ENCODE data around the gene RAD51B.
"Not testable (repeated sequence)": the region's sequence is repeated elsewhere in the genome, so short reads cannot be mapped to it uniquely, and the experiment has no call there.

RAD51B gene

DNA sequence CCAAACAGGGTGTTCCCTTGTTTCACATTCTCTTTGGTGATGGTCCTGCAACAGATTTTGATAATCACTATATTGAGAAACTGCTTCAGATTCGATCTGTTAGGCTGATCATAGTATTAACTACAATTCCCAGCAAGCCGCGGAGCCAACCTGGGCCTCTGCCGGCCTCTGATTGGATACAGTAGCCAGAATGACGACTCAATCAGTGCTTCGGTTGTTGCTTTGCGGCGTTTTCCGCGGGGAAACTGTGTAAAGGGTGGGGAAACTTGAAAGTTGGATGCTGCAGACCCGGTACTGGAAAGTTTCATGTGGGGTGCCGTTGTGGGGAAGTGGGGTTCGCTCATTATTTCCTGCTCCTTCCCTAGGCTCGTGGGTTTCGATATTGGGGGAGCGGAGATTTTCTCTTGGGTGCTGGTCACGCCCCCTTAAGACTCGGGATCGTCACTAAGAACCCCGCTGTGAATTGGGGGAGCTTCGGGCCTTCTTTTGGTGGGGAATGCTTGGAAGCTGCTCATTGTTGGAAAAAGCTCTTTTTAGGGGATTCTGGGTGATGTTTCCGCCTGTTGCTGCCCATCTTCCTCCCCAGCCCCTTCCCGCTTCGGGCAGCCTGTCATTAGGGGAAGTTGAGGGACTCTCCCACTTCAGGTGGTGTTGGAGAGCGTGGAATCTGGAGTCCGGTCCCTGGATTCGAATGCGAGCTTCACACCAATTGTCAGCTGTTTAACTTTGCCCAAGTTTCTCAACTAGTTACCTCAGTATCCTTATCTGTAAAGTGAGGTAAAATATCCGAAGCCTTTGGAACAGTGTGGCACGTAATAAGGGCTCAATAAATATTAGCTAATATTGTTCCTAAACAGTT, at the start of gene RAD51B:
Gene RAD51B, plus strand, starts transcription at position 217 of the 859 bp plus-strand sequence.
- DNase-seq: peak; percentile 13

DNA sequence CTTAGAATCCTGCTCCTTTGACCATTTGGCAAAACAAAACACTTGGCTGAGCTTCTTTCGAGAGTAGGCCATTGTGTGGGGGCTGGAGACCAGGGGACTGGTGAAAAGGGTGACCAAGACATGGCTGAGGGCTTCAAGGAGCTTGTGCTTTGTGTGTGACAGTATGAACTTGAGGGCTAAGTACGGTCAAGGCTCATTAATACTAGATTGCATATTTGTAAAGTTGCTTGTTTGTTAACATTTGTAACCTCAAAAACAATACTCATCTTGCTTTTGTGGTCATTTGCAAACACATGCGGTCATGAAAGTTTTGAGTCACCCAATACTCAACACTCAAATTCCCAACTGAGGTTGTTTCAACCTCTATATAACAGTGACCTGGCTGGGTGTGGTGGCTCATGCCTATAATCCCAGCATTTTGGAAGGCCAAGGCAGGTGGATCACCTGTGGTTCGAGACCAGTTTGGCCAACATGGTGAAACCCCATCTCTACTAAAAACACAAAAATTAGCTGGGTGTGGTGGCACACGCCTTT, 45.7 kb upstream of the RAD51B start:
- DNase-seq: no peak

DNA sequence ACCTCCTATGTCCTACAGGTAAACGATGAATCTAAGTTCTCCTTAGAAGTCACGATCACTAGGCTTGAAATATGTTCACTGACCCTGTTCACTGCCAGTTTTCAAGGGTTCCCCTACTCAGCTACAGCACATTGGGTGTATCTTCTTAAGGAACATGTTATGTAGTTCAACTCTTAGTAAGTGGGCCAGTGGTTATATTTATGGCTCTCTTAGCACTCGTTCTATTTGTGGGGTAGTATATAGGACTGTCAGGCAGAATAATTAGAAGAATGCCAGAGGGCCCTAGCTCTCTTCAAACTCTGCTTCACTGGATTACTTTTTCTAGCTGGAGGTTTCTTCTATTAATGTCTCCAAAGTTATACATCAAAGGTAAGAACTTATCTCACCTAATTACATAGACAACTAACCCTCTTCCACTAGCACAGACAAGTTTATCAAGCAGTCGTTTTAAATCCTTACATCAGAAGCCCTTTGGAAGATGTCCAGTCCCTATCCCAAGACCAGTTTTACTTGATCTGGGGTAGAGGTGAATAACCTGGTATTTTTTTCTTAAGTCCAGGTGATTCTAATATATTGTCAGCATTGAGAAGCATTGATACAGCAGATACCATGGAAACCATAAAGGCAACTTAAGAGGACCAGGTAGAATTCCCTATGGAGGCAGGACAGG, 42.8 kb upstream of the RAD51B start:
- DNase-seq: no peak

DNA sequence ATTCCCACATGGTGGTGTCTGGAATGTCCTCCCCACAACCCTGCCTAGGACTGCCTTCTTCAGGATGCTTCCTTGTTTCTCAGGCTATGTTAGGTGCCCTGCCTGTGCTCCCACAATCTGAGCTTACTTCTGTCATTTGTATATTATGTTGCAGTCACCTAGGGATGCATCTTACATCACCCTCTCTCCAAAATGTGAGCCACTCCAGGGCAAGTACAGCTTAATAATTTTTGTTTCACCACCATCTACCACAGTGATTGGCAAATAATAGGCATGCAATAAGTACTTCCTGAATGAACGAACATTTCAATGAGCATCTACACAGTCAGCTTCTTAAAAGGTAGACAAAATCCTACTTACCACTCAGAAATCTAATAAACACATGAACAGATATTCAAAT, 40.8 kb upstream of the RAD51B start:
- DNase-seq: no peak

DNA sequence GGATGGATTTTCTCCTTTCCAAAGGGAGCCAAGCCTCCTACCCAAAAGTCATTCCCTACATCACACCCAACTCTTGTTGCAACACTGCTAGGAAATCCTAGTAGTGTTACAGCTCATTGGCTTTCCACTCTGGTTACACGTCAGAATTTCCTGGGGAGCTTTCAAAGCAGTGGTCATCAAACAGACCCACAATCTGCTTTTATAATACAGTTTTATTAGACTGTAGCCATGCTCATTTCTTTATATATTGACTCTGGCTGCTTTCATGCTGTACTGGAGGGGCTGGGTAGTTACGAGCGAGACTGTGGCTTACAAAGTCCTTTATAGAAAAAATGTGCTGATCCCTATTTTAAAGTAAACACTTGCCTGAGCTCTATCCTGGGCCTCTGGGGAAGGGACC, 37.5 kb upstream of the RAD51B start:
- DNase-seq: no peak

DNA sequence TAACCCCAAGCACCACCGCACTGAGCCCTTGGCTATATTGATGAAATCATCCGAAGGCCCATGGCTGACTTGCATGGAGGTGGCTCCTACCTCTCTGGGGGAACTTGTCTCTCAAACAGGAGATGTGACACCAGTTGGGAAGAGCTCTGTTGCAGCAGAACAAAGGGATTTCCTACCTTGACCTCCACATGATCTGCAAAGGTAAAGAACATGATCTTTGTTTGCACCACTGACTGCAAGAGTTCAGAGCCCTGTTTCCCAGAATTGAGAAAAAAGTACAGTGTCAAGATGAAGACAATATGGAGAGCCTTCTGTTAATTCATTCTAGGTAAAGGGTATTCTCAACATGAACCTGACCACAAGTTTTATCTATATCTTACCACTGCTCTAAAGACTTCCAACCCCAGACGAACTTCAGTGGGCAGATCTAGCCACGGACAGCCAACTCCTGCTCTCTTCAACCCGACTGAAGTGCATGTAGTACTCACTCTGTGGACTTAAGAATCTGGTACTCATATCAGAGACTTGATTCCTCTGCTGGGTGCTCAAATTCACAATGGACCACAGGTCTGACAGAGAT, 35.2 kb upstream of the RAD51B start:
- DNase-seq: no peak

DNA sequence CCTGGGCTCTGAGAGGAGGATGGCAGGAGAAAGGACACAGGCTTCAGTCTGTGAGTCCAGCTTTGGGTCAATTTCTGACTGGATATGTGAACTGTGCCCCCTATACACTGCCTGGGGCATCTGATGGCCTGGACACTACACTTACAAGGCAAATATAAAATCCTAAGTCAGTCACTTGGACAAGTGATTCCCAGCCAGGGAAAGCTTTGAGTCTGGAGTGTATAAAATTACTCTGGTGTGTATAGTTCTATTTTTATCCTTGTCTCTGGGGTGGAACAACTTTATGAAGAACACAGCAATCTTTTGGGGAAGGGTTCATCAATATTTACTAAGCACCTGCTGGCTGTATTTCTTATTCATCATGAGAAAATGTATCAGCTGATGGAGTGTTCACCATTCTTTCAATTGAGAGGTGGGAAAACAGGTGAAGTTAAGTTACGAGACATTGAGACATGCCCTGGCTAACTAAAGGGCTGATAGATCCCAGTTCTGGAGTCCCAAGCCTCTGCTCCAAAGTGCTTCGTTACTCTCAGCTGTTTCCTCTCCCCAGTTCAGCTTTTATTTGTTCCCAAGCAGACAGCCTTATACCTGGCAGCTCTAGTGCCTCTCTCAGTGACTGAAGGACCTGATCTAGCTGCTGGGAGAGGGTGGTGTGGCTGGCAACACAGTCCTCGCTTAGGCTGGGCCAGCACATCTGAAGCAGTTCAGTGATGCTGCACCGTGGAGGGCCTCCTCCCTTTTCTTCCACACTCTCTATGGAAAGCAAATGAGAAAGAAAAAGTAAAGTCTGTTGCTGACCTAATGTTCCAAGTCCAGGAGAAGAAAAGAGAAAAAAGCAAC, 34.1 kb upstream of the RAD51B start:
- no peak for DNase-seq

DNA sequence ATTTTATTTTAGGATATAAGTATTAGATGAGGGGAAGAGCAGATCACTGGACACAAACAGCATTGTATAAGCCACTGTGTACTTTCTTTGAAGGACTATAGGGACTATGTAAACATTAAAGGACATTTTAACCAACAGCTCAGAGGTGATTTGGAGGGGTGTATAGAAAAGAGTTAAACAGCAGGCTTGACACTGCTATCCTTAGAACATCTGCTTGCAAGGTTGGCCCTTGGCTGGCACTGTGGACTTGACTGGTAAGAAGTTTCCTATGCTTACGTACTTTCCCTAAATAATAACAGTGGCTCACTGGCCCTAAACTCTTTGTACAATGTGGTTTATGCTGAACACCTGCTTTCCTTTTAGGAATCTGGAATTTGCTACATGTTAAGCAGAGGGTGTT, 31.9 kb upstream of the RAD51B start:
- no peak for DNase-seq

DNA sequence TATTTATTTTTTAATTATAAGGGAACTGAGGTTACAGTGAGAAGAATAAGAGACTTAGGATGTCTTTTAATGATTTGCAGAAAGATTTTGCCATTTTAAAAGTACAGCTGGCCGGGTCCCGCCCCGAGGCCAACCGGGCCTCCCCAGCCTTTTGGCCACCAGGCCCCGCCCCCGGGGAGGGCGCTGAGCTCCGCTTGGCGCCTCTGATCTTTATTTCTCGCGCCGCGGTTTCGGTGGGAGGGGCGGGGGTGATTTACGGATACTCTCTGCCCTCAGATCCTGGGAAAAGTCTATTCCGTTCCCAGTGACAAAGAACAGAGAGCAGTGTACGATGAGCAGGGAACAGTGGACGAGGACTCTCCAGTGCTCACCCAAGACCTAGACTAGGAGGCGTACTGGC, 20.8 kb upstream of the RAD51B start:
- DNase-seq: no peak

DNA sequence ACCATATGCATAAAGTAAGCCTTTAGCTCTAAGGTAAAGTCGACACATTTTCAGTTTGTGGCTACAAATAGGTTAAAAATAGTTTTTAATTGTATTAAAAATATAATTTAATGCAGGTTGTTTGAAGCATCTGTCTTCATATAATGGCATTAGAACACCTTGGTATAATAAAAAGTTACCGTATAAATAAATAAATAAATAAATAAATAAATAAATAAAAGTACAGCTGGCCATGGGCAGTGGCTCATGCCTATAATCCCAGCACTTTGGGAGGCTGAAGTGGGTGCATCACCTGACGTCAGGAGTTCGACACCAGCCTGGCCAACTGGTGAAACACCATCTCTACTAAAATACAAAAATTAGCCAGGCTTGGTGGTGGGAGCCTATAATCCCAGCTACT, 18.8 kb upstream of the RAD51B start:
- DNase-seq: no peak

DNA sequence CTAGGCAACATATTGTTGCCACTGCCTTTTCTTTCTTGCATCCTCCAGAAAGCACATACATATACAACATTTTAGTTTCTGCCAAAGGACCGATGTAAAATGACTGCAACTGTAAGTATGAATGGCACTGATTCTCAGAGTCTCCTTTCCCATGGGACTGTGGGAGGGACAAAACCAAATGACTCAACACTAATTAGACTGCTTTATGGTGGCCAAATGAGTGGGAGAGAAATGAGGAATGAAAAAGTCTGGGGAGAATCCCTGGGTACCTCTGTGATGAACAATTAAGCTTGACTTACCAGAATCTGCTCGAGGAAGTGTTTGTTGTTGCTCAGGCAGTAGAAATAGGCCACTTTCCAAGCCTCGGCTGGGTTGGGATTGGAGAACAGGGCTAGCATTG, 13.3 kb upstream of the RAD51B start:
- no peak for DNase-seq

DNA sequence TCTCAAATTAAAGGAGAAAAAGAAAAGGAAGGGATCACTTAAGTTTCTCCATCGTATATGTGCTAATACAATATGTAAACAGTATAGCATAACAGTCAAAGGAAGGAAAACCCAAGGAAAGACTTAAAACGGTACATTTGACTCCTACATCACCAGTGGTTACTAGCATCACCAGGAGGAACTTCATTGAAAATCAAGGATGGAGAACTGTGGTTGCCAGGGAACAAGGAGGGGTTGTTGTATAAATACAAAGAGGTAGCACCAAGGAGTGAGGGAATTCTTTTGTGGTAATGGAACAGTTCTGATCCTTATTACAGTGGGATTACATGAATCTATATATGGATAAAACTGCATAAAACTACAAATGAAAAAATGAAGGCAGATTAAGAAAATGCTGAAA, 4.8 kb upstream of the RAD51B start:
- DNase-seq: no peak

DNA sequence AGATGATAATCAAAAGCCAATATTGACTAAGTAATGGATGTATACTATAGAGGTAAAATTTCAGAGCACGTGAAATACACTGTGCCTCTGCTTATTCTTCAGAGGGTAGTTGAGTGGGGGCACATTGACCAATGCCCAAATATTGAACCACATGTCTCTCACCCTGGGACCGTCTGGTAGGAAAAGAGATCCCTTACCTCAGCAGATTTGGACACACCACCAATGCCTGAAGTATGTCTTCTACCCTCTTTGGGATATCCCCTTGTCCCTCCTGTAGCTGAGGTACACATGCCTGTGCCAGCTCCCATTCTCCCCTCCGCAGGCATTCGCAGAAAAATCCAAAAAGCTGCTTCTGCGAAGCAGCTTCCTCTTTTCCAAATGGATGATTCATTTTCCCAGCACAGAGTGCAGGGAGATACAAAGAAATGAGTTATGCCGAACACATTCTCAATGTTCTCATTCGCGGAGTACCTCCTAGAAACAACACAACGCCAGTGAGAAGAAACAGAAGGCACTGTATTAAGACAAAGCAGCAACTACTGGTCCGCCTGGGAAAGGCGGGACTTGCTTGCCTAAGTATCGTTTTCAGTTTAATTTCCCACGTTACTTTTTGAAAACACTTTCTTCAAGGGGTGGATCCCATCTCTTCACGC, 3.9 kb upstream of the RAD51B start:
- DNase-seq: no peak

DNA sequence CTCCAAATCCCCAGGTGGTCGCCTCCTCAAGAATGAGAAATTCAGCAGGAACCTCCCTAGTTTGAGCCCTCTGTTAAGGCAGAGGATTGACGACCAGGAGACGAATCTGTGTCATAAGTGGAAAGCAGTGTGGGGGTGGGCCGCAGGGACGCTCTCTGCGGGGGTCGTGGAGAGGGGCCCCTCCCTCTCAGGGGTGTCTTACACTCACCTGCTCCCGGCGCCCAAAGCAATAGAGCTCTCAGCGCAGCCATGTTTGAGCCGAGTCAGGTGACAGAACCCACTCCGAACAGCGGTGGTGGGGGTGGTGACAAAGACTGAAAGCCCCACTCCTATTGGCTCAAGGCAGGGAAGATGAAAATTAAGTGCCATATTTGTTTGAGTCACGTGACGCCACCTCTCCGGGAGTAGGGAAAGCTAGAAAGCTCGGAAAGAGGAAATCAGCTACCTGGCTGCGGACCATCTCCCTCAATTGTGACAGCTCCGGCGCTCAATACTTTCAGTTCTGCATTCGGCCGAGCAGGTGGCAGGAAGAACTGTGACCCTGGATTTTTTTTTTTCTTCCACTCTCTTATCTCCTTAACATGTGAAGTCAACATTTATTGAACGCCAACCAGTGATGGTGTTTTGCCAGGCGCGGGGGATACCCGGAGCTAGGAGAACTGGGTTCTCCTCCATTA, 3.1 kb upstream of the RAD51B start, which contains the start of gene ZFYVE26:
Gene ZFYVE26, minus strand, starts transcription at position 265 of the 677 bp plus-strand sequence. CDS start 627 bp downstream, outside the sequence.
- peak; percentile 82 for DNase-seq

DNA sequence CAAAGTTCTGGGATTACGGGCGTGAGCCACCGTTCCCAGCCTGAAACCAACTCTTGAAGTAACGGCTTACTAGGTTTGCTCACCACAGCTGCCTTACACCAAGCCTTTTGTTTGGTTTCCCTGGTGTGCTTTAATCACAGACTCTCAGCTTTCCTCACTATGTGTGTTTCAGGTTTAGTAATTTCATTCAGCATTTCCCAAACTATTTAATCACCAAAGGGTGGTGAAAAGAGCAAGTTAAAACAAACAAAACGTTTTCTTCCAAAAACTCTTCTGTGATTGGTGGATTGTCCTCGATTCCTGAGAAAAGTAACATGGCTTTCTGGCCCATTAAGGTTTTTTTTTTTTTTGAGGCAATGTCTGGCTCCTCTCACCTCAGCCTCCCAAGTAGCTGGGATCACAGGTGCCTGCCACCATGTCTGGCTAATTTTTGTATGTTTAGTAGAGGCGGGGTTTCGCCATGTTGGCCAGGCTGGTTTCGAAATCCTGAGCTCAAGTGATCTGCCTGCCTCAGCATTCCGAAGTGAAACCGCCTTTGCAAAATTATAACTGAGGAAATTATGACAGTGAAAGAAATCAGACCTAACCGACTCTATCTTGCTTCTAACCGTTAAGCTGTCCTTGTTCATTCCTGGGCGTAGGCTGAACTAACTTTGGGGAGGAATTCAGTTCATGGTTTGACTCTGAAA, 1.7 kb upstream of the RAD51B start:
- no peak for DNase-seq

DNA sequence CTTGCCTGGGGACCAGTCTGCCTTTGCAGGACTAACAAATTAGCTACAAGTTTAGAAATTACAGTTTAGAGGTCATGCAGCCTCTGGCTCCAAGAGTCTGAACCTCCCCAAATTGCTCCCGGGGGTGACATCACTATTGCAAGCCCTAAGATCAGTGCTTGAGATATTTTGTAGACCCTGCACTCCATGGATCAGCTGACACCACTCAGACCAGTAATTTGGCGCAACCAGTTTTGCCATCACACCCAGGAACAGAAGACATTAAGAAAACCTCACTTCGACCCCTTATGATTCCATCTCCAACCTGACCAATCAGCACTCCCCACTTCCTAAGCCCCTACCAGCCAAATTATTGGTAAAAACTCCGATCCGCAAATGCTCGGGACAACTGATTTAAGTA, 1.1 kb upstream of the RAD51B start:
- DNase-seq: not testable (repeated sequence)

DNA sequence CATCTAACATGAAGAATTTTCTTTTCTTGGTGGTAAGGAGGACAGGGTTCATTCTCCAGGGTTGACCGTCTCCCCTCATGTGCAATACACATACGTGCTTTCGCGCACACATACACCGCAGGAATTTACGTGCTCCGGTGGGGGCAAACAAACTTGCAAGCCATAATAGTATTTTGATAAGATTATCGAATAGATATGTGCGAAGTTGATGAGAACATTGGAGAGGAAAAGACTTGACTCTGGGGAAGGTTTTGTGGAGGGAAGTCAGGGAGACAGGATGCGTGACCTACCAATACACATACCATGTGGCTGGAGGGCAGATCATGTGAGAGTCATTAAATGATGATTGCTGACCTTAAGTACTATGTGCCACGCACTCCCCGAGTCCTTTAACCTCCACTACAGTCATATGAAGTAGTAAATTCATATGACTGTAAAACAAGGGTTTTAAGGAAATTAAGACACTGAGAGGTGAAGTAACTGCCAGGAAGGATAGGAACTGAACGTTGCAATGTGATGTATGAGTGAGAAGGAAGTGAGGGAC, 921 bp downstream of the RAD51B start:
- DNase-seq: no peak

DNA sequence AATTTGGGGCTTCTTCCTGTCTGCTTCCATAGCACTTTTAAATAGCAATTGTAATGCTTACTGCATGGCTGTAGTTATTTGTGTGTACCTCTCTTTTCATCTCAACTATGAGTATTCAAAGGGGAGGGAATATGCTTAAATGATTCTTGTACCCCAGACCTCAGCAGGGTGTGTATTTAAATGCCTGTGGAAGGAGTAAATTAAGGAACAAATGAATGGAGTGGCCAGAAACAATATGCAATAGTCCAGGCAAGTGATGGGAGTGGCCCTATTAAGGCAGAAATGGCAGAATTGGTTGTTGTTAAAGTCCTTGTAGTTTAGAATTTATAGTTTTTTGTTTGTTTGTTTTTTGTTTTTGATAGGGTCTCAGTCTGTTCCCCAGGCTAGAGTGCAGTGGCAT, 1.5 kb downstream of the RAD51B start:
- no peak for DNase-seq

DNA sequence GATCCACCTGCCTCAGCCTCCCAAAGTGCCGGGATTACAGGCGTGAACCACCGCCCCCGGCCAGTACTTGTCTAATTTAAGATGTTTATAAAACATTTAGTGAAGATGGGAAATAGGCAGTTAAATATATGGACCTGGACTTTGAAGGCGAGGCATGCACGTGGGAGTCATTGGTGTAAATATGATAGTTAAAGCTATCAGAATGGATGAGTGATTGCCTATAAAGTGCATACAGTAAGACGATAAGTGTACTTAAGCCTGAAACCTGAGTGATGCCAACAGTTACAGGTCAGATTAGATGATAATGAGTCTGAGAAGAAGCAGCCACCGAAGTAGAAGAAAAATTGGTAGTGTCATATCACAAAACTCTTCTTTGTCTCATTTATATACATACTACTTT, 11.5 kb downstream of the RAD51B start:
- DNase-seq: no peak

DNA sequence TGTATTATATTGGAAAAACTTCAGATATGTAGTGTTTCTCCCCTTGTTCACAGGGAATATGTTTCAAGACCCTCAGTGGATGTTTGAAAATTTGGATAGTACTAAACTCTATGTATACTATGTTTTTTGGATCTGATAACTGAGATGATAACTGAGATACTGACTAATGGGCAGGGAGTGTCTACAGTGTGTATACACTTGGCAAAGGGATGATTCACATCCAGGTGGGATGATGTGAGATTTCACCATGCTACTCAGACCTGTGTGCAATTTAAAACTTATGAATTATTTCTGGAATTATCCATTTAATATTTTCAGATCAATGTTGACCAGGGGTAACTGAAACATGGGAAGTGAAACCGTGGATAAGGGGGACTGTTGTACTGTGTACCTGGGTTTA, 13.8 kb downstream of the RAD51B start:
- DNase-seq: no peak

DNA sequence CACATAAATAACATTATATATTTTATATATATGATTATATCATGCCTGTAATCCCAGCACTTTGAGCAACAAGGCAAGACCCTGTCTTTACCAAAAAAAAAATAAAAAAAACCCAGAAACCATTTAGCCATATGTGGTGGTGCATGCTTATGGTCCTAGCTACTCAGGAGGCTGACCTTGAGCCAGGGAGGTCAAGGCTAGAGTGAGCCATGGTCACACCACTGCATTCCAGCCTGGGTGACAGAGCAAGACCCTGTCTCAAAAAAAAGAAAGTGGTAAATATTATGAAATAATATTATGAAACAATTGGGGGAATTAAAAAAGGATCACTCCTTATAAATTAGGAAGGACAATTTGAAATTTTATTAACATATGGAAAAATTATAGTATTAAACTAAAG, 16.0 kb downstream of the RAD51B start:
- no peak for DNase-seq

Data from NCI-H2029 treated with DMSO at 0.1 percent for 48 hours (cell line).